ENCODE results near the gene SPIRE1.

- TF ChIP-seq CTCF (conservative IDR thresholded peaks at IDR 0.05; ENCODE audit: low read depth, low read length) (no peak), BHLHE40 (IDR thresholded peaks at IDR 0.05; ENCODE audit: low read depth, low read length) (no peak), POLR2A (IDR thresholded peaks at IDR 0.05; ENCODE audit: low read depth, low read length) (no peak), CHD1 (IDR thresholded peaks at IDR 0.05; ENCODE audit: low read depth, low read length) (no peak), RAD21 (IDR thresholded peaks at IDR 0.05; ENCODE audit: low read length) (no peak)
These were observed 41.8 kb upstream of the SPIRE1 start for GRCh38 chr18:12699747-12700146.

Data from IMR-90 (cell line).